GM23338 (cell line): ENCODE data around the gene USP15.

Source experiments
- CREB1 ChIP-seq: fragments of 250-450 bp; sonication (Bioruptor Pico); IDR thresholded peaks from 2 replicates; pipeline ENCODE4 v1.5.0; 2020; ENCODE audit warnings: low read depth, mild to moderate bottlenecking, moderate library complexity
- EZH2 ChIP-seq: fragments of 200-600 bp; sonication (generic); IDR thresholded peaks from one replicate; pipeline ENCODE4 v1.8.0; 2017; ENCODE audit warnings: antibody characterized with exemption, mild to moderate bottlenecking, low read depth; ENCODE audit not compliant: unreplicated experiment
- EZH2phosphoT487 ChIP-seq: fragments of 200-600 bp; sonication (generic); IDR thresholded peaks from one replicate; pipeline ENCODE4 v1.8.1; 2018; ENCODE audit warnings: antibody characterized with exemption; ENCODE audit not compliant: unreplicated experiment
- JUNB ChIP-seq: IDR thresholded peaks from one replicate; pipeline ENCODE4 v1.6.1; 2016; ENCODE audit warnings: antibody characterized with exemption; ENCODE audit not compliant: unreplicated experiment
- NANOG ChIP-seq: IDR thresholded peaks from 2 replicates; pipeline ENCODE4 v1.6.1; 2016; ENCODE audit warnings: antibody characterized with exemption, borderline replicate concordance
- POLR2AphosphoS5 ChIP-seq: IDR thresholded peaks from 2 replicates; pipeline ENCODE4 v1.6.1; 2016; ENCODE audit warnings: antibody characterized with exemption, low read depth
- STAT1 ChIP-seq: IDR thresholded peaks from one replicate; pipeline ENCODE4 v1.6.1; 2016; ENCODE audit warnings: antibody characterized with exemption; ENCODE audit not compliant: unreplicated experiment
- TF ChIP-seq, protein P1 (sequence below), 2 experiments: fragments of 200-600 bp in 1 of 2; sonication (generic) in 1 of 2; conservative IDR thresholded peaks; 2 replicates each; pipeline versions ENCODE4 v1.5.1 to v1.6.1; 2016 to 2017; ENCODE audit warnings: antibody characterized with exemption in 2 of 2, low read depth in 2 of 2, mild to moderate bottlenecking in 2 of 2, moderate library complexity in 1 of 2

DNA sequence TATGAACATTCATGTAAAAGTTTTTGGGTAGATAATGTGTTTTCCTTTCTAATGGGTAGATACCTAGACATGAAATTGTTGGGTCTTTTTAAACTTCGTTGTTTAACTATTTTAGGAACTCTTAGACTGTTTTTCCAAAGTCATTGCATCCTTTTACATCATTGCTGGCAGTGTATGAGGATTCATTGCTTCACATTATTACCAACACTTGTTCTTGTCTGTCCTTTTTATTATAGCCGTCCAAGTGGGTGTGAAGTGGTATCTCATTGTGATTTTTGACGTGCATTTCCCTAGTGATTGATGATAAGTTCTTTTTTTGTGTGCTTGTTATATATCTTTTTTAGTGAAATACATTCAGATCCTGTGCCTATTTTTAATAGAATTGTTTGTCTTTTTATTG, 39.4 kb downstream of the USP15 start:
- TF ChIP-seq, protein P1, sequence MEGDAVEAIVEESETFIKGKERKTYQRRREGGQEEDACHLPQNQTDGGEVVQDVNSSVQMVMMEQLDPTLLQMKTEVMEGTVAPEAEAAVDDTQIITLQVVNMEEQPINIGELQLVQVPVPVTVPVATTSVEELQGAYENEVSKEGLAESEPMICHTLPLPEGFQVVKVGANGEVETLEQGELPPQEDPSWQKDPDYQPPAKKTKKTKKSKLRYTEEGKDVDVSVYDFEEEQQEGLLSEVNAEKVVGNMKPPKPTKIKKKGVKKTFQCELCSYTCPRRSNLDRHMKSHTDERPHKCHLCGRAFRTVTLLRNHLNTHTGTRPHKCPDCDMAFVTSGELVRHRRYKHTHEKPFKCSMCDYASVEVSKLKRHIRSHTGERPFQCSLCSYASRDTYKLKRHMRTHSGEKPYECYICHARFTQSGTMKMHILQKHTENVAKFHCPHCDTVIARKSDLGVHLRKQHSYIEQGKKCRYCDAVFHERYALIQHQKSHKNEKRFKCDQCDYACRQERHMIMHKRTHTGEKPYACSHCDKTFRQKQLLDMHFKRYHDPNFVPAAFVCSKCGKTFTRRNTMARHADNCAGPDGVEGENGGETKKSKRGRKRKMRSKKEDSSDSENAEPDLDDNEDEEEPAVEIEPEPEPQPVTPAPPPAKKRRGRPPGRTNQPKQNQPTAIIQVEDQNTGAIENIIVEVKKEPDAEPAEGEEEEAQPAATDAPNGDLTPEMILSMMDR (conservative IDR thresholded peaks at IDR 0.05; ENCODE audit: low read depth in 2 of 2) = no peak
- TF ChIP-seq JUNB = no peak
- no peak for TF ChIP-seq POLR2AphosphoS5
- no peak for TF ChIP-seq STAT1
- TF ChIP-seq EZH2phosphoT487 = no peak
- no peak for TF ChIP-seq EZH2
- no peak for TF ChIP-seq NANOG
- TF ChIP-seq CREB1 (CRISPR knock-in tag) = no peak
